Neural progenitor cell (in vitro differentiated cells): ENCODE measurements around the gene DBH.

Source experiments
- CTCF ChIP-seq: fragments of 200-600 bp; sonication (generic); IDR thresholded peaks from 2 replicates; pipeline ENCODE4 v1.5.1; 2017; ENCODE audit warnings: antibody characterized with exemption, mild to moderate bottlenecking
- EZH2 ChIP-seq: fragments of 200-600 bp; sonication (generic); IDR thresholded peaks from 2 replicates; pipeline ENCODE4 v1.6.1; 2017; ENCODE audit warnings: antibody characterized with exemption, mild to moderate bottlenecking, moderate library complexity

GRCh38 chr9:133685653-133686609 is 49.8 kb downstream of the DBH start:
- TF ChIP-seq CTCF (no peak), EZH2 (no peak)
